ENCODE results near the gene IFNG.

GRCh38 chr12:68138480-68138879 is 21.1 kb downstream of the IFNG start:
- TF ChIP-seq CTCF (IDR thresholded peaks at IDR 0.05; ENCODE audit: poor library complexity, severe bottlenecking) (no peak), POLR2AphosphoS5 (IDR thresholded peaks at IDR 0.05) (no peak), RAD21 (conservative IDR thresholded peaks at IDR 0.05) (no peak), EP300 (conservative IDR thresholded peaks at IDR 0.05; ENCODE audit: poor library complexity, severe bottlenecking) (no peak), EZH2 (IDR thresholded peaks at IDR 0.05; ENCODE audit: borderline replicate concordance, insufficient read depth, low read length, poor library complexity, severe bottlenecking) (no peak), TAF1 (IDR thresholded peaks at IDR 0.05; ENCODE audit: low read depth) (no peak)
- TF ChIP-seq, protein P1, sequence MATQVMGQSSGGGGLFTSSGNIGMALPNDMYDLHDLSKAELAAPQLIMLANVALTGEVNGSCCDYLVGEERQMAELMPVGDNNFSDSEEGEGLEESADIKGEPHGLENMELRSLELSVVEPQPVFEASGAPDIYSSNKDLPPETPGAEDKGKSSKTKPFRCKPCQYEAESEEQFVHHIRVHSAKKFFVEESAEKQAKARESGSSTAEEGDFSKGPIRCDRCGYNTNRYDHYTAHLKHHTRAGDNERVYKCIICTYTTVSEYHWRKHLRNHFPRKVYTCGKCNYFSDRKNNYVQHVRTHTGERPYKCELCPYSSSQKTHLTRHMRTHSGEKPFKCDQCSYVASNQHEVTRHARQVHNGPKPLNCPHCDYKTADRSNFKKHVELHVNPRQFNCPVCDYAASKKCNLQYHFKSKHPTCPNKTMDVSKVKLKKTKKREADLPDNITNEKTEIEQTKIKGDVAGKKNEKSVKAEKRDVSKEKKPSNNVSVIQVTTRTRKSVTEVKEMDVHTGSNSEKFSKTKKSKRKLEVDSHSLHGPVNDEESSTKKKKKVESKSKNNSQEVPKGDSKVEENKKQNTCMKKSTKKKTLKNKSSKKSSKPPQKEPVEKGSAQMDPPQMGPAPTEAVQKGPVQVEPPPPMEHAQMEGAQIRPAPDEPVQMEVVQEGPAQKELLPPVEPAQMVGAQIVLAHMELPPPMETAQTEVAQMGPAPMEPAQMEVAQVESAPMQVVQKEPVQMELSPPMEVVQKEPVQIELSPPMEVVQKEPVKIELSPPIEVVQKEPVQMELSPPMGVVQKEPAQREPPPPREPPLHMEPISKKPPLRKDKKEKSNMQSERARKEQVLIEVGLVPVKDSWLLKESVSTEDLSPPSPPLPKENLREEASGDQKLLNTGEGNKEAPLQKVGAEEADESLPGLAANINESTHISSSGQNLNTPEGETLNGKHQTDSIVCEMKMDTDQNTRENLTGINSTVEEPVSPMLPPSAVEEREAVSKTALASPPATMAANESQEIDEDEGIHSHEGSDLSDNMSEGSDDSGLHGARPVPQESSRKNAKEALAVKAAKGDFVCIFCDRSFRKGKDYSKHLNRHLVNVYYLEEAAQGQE (IDR thresholded peaks at IDR 0.05; ENCODE audit: borderline replicate concordance) = no peak
